Glomerular visceral epithelial cell (primary cell): ENCODE measurements around the gene RIMS3.
"Not testable (repeated sequence)": the region's sequence is repeated elsewhere in the genome, so short reads cannot be mapped to it uniquely, and the experiment has no call there.

Source experiments
- DNase-seq: peaks from one replicate; pipeline ENCODE4 v3.0.0-alpha.2; 2016; ENCODE audit errors: extremely low spot score

The RIMS3 gene

GRCh38 chr1:40593449-40594186 lies 71.9 kb downstream of the RIMS3 start:
- DNase-seq, result no peak

- DNase-seq, result peak; percentile 20
Measured at GRCh38 chr1:40592107-40592803, 73.2 kb downstream of the RIMS3 start.

DNA sequence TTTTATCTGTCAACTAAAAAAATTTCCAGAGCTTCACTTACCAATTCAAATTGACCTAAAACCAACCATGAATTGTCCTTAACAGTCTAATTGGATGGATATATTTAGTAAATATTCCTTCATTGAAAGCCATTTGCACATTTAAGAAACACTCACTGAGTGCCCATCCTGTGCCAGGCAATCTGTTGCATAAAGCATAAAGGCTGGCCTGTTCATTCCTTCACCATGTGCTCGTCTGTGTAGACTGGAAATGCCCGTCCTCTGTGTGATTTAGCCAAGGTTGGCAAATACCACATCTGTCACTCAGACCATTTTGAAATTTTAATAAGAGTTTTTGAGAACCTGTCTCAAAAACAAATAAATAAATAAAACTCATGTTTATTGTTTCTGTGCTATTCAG lies 76.9 kb downstream of the RIMS3 start:
- no peak for DNase-seq

DNA sequence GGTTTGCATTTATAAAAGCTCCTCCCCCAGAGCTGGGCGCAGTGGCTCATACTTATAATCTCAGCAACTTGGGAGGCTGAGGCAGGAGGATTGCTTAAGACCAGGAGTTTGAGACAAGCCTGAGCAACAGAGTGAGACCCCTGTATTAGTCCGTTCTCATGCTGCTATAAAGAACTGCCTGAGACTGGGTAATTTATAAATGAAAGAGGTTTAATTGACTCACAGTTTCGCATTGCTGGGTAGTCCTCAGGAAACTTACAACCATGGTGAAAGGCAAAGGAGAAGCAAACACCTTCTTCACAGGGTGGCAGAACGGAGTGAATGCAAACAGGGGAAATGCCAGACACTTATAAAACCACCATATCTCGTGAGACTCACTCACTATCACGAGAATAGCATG lies 81.5 kb downstream of the RIMS3 start:
- no peak for DNase-seq

DNA sequence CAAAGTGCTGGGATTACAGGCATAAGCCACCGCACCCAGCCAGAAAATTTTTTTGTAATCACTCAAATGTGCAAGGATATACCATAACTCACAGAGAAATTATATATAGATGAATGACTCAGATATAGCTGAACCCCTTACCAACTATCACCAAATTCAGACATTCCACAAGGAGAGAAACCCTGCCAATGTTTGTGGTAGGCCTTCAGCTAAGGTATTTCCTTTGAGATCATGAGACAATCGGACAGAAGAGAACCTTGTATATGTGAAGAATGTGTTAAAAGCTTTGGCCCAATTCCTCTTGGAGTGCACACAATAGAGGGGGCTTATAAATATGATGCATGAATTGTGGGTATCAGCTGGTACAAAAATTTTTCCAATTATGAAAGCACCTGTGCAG lies 83.4 kb downstream of the RIMS3 start:
- no peak for DNase-seq

DNA sequence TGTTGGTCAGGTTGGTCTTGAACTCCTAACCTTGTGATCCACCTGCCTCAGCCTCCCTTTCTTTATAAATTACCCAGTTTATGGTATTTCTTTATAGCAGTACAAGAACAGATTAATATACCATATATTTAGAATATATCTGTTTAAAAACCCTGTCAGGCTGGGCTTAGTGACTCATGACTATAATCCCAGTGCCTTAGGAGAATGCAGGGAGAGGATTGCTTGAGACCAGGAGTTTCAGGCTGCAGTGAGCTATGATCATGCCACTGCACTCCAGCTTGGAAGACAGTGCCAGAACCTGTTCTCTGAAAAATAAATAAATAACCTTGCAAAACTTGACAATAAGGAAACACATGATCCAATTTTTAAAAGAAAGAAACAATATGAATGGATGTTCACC lies 90.1 kb downstream of the RIMS3 start:
- no peak for DNase-seq

- not testable (repeated sequence) for DNase-seq
Measured at GRCh38 chr1:40574805-40575204, 90.7 kb downstream of the RIMS3 start.
